DMS53 treated with DMSO at 0.1 percent for 48 hours (cell line): ENCODE data around the gene AOPEP.
A peak's percentile ranks its signal among the peaks of the same experiment; 100 is the strongest.
"Not testable (repeated sequence)": the region's sequence is repeated elsewhere in the genome, so short reads cannot be mapped to it uniquely, and the experiment has no call there.

Experiments
- DNase-seq: peaks from one replicate; lab custom pipeline; 2025; ENCODE audit not compliant: unreplicated experiment; lab: John Stamatoyannopoulos, UW

AOPEP gene

DNA sequence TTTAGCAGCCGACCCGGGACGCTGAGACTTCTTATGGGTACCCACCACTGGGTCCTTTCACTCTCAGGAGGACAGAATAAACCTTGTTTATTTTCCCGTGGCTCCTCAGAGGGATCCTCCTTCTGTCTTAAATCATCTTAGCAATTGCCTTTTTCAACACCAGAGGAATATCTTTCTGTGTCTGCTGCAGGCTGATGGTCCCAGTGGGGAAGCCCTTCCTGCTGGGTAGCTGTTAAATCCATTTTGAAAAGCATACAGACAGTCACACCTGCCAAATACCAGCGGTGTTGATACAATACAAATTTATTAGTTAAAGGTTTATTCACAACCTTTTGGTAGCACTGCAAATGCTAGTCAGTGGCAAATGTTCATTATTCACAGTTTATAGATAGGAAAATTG lies 222.9 kb downstream of the AOPEP start:
- no peak for DNase-seq

GRCh38 chr9:94950040-94950578 lies 223.6 kb downstream of the AOPEP start:
- no peak for DNase-seq

DNA sequence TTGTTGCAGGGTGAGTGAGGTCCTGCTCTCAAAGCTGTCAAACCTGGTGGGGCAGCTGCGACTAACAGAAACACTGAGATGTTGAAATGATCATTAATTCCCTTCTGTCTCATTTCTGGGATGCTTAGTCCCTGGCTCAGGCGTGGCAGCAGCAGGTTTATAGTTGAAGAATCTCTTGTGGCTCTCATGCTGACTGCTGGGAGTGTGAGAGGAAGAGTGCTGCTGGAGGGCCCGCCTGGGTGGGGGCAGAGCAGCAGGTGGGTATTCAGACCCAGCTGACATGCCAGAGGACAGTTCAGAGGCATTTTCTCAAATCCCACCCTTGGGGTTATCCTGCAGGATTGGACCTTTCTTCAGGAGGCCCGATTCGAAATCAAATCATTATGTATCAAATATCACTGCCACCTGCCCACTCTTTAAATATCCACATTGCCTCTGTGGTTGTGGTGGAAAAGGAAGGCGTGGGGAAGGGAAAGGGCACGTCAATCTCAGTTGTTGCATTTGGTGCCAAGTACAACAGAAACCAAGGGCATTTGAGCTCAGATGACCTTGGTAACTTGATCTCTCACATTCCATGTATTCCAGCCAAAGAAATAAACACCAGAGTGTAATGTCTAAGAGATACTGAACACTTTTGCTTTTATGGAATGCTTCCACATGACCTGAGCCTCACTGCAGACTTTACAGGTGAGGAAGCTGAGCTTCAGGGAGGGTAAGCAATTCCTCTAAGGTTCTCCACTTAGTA lies 224.3 kb downstream of the AOPEP start:
- DNase-seq: peak; percentile 19

GRCh38 chr9:94951324-94952135 lies 225.0 kb downstream of the AOPEP start:
- DNase-seq: no peak

GRCh38 chr9:94952565-94953373 lies 226.3 kb downstream of the AOPEP start:
- no peak for DNase-seq

- no peak for DNase-seq
Measured at GRCh38 chr9:94956731-94957130, 230.2 kb downstream of the AOPEP start.

DNA sequence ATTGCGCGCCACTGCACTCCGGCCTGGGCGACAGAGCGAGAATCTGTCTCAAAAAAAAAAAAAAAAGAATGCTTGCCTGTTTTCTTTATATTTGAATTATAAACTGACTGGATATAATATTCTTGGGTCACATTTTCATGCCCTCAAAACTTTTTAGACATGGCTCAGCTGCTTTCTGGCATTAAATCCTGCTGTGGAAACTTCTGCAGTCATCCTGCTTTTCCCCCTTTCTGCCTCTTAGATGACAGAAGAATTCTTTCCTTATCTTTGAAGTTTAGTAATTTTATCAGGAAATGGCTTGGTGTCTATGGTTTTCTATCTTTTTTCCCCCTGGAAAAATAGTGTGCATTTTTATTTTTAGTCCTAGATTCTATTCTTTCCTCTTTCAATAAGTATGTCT lies 234.5 kb downstream of the AOPEP start:
- DNase-seq: no peak

- DNase-seq: no peak
Measured at GRCh38 chr9:94961870-94962269, 235.4 kb downstream of the AOPEP start.

DNA sequence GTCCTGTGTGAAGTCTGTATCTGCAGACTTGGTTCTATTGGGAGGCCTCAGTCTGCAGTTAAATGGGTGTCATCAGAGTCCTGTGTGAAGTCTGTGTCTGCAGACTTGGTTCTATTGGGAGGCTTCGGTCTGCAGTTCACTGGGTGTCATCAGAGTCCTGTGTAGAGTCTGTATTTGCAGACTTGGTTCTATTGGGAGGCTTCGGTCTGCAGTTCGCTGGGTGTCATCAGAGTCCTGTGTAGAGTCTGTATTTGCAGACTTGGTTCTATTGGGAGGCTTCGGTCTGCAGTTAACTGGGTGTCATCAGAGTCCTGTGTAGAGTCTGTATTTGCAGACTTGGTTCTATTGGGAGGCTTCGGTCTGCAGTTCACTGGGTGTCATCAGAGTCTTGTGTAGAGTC lies 239.1 kb downstream of the AOPEP start:
- DNase-seq: not testable (repeated sequence)

DNA sequence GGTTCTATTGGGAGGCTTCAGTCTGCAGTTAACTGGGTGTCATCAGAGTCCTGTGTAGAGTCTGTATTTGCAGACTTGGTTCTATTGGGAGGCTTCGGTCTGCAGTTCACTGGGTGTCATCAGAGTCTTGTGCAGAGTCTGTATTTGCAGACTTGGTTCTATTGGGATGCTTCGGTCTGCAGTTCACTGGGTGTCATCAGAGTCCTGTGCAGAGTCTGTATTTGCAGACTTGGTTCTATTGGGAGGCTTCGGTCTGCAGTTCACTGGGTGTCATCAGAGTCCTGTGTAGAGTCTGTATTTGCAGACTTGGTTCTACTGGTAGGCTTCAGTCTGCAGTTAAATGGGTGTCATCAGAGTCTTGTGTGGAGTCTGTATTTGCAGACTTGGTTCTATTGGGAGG lies 239.5 kb downstream of the AOPEP start:
- DNase-seq: not testable (repeated sequence)

DNA sequence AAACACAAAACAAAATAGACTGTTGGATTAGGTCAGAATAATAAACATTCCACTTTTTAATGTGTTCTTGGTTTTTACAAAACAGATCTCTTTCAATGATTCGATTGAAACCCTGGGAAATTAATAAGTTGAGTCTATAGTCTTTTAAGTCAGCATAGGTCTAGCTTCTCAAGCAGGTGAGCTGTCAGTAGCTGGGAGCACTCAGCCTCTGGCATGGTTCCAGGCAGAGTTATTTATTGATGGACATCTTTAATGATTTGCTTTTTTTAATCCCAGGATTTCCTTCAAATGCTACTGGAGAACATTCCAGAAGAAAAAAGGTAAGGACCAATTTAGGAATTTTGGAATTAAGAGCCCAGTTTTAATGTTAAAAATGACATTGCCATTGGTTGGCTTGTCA lies 241.0 kb downstream of the AOPEP start:
- no peak for DNase-seq

- DNase-seq: no peak
Measured at GRCh38 chr9:94971378-94972131, 245.1 kb downstream of the AOPEP start.

DNA sequence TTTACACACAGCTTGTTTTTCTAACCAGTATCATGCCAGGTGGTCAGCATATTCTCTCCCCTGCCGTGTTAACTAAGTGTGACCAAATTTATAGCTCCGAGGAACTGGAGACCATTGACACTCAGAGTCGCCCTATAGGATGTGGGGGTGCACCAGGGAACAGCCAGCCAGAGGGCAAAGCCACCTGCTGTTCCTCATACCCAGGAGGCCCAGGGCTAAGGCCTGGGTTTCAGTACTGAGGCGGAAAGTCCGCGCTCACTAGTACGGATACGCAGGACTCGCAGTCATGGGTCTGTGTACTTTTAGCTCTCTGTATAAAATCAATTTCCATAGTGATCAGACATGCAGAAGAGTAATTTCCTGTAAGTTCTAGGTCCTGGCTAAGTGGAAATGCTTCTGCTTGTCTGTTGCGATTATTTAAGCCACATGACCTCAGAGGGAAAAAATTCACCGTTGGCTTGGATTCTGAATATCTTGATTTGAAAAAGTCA lies 247.0 kb downstream of the AOPEP start:
- no peak for DNase-seq

- DNase-seq: no peak
Measured at GRCh38 chr9:94974154-94974879, 247.8 kb downstream of the AOPEP start.

GRCh38 chr9:94975480-94975879 lies 249.0 kb downstream of the AOPEP start:
- no peak for DNase-seq

- no peak for DNase-seq
Measured at GRCh38 chr9:94976077-94976476, 249.6 kb downstream of the AOPEP start.

GRCh38 chr9:94977416-94977815 lies 250.9 kb downstream of the AOPEP start:
- no peak for DNase-seq

- DNase-seq: no peak
Measured at GRCh38 chr9:94979904-94980507, 253.5 kb downstream of the AOPEP start.

GRCh38 chr9:94980947-94981722 lies 254.6 kb downstream of the AOPEP start:
- DNase-seq: no peak
